ENCODE results near the gene HCFC1.
"Not testable (repeated sequence)": the region's sequence is repeated elsewhere in the genome, so short reads cannot be mapped to it uniquely, and the experiment has no call there.

The HCFC1 gene

DNA sequence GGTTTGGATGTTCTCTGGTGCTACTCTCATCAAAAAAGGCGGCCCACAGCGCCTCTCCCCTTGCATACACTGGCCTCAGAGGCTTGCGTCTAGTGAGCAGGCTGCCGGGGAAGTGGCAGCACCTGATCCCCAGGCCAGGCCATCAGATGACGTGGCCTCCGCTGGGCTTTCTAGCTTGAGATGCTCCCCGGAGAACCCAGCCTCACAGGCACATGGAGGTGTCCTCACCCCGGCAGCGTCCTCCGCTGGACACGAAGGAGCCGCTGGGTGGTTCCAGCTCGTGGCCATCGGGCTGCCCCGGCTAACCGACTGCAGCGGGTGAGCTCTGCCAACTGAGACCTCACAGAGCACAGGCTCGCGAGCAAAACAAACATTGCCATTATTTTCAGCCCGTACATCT, 35.3 kb upstream of the HCFC1 start:
- no peak overlapping the region for H3K4me3 ChIP-seq (ENCODE audit: low read depth, low read length)
- TF ChIP-seq, protein P1, sequence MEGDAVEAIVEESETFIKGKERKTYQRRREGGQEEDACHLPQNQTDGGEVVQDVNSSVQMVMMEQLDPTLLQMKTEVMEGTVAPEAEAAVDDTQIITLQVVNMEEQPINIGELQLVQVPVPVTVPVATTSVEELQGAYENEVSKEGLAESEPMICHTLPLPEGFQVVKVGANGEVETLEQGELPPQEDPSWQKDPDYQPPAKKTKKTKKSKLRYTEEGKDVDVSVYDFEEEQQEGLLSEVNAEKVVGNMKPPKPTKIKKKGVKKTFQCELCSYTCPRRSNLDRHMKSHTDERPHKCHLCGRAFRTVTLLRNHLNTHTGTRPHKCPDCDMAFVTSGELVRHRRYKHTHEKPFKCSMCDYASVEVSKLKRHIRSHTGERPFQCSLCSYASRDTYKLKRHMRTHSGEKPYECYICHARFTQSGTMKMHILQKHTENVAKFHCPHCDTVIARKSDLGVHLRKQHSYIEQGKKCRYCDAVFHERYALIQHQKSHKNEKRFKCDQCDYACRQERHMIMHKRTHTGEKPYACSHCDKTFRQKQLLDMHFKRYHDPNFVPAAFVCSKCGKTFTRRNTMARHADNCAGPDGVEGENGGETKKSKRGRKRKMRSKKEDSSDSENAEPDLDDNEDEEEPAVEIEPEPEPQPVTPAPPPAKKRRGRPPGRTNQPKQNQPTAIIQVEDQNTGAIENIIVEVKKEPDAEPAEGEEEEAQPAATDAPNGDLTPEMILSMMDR (IDR thresholded peaks at IDR 0.05; ENCODE audit: low read depth, low read length), result no peak
- in situ Hi-C loops (cut with HindIII; ENCODE audit: low sequenced_read_pairs), result no loop called here
- no peak for DNase-seq (ENCODE audit: low read depth, low spot score)

DNA sequence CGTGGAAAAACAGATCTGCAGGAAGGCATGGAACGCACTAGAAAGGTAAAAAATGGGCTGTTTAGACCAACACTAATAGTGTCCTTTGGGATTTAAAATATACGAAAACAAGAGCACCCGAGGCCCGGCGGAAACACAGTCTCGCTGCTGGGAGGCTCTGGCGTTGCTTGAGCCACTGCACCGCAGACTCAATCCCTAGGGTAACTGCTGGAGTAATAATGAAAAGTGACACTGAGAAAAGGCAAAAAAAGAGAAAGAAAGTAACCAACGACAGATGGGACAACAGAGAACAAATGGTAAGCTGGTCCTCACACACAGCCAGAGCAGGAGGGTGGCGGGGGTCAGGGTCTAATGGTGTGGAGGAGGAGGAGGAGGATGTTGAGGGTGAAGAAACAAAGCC, 32.7 kb upstream of the HCFC1 start:
- TF ChIP-seq, protein P1 (IDR thresholded peaks at IDR 0.05; ENCODE audit: low read depth, low read length), result no peak
- in situ Hi-C loops (cut with HindIII; ENCODE audit: low sequenced_read_pairs), result no loop called here
- no peak overlapping the region for H3K4me3 ChIP-seq (ENCODE audit: low read depth, low read length)
- no peak for DNase-seq (ENCODE audit: low read depth, low spot score)

DNA sequence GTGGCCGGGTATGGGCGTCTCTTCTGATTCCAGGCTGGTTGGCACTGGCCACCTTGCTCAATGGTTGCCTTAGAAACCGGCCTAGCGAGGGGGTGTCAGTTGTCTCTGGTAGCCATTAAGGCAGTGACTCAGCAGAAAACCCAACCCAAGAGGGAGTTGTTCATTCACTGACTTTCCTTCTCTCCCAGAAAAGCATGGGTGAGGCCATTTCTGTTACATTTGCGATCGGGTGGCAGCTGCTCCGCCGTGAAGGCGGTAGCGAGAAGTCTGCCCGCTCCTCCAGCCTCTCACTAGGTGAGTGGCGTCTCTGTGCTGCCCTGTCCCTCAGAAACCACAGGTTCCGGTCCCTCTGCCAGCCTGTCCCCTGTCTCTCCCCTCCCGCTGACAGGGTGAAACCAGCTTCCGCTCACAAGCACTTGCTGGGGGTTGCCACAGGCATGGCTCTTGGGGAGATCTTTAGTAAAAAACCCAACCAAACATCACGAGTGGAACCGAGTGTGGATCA, 30.6 kb upstream of the HCFC1 start:
- TF ChIP-seq, protein P1 (IDR thresholded peaks at IDR 0.05; ENCODE audit: low read depth, low read length), result no peak
- DNase-seq (ENCODE audit: low read depth, low spot score), result peak; percentile 71
- no peak overlapping the region for H3K4me3 ChIP-seq (ENCODE audit: low read depth, low read length)
- in situ Hi-C loops (cut with HindIII; ENCODE audit: low sequenced_read_pairs), result no loop called here

DNA sequence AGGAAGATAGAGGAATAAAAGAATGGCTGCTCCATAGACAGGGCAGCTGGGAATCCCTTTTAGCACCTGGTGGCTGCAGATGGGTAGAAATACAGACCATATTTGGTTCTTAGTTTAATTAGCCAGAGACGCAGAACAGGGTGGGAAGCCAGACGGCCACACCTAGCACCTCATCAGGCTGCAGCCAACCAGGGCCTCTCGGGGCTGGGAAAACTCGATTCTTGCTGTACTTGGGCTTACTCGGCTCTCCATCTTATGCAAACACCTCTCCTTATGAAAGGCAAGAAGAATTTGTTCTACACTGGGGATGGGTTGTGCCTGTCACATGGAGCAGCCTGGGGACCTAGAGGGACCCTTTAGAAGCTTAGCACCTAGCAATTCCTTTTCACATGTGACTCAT, 28.4 kb upstream of the HCFC1 start:
- TF ChIP-seq, protein P1 (IDR thresholded peaks at IDR 0.05; ENCODE audit: low read depth, low read length), result no peak
- in situ Hi-C loops (cut with HindIII; ENCODE audit: low sequenced_read_pairs), result no loop called here
- H3K4me3 ChIP-seq (ENCODE audit: low read depth, low read length), result no peak overlapping the region
- DNase-seq (ENCODE audit: low read depth, low spot score), result no peak

DNA sequence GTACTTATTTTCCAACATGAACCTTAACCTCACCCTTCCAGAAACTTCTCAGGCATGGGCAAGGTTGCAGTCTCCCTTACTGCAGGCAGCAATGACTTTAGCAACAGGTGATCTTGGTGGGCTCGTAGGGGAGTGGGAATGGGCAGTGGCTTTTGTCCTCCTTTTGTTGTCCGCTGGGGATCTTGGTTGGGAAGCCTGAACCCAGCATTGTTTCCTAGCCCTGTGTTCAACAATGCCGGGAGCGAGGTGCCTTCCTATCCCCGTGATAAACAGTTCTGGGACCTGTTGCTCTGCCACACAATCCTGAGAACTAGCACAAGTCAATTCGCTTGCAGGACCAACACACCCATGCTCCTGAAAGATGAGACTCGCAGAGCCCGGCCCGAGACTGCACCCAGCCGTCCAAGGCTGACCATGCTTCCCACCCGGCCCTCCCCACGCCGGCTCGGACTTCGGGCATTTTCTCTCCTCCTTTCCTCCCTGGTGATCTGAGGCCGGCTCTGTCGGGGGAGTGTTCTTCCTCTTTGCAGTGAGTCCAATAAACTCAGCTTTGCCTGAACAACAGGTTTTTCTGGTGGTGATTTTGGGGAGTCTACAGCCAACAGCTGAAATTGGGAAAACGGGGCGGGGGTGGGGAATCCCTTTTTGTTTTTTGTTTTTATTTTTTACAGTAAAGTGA, 27.9 kb upstream of the HCFC1 start:
- DNase-seq (ENCODE audit: low read depth, low spot score), result no peak
- TF ChIP-seq, protein P1 (IDR thresholded peaks at IDR 0.05; ENCODE audit: low read depth, low read length), result no peak
- H3K4me3 ChIP-seq (ENCODE audit: low read depth, low read length), result no peak overlapping the region
- in situ Hi-C loops (cut with HindIII; ENCODE audit: low sequenced_read_pairs), result no loop called here

DNA sequence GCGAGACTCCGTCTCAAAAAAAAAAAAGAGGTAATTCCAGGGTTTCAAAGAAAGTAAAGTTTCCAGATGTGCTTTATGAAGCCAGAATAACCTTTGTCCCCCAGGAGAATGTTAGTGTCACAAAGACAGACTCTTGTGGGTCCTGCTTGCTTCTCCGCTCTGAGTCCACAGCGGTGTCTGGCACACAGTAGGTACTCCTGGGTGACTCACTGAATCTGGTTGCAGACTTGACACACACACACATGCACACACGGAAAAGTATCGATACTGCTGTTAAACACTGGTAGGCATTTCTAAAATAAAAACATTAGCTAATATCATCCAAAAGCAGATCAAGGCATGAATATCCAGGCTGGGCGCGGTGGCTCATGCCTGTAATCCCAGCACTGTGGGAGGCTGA, 23.9 kb upstream of the HCFC1 start:
- in situ Hi-C loops (cut with HindIII; ENCODE audit: low sequenced_read_pairs), result no loop called here
- H3K4me3 ChIP-seq (ENCODE audit: low read depth, low read length), result no peak overlapping the region
- no peak for DNase-seq (ENCODE audit: low read depth, low spot score)
- TF ChIP-seq, protein P1 (IDR thresholded peaks at IDR 0.05; ENCODE audit: low read depth, low read length), result no peak

DNA sequence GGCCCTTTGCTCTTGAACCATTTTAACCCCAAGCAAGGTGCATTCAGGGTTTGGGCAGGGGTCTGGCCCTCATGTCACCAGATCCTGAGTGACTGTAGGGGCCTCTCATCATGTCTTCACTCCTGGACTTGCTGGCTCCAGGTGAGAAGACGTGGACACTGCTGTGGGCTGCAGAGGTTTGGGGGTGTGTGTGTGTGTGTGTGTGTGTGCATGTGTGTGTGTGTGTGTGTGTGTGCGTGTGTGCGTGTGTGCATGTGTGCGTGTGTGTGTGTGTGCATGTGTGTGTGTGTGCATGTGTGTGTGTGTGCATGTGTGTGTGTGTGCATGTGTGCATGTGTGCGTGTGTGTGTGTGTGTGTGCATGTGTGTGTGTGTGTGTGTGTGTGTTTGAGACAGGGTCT, 22.8 kb upstream of the HCFC1 start:
- H3K4me3 ChIP-seq (ENCODE audit: low read depth, low read length); in situ Hi-C loops (cut with HindIII; ENCODE audit: low sequenced_read_pairs); DNase-seq (ENCODE audit: low read depth, low spot score): not testable (repeated sequence)

Data from astrocyte of the spinal cord (primary cell).